ENCODE measurements around the gene ATP8A1. TPM values are rescaled to one million over a fixed set of nuclear protein-coding genes. Genes with fewer than 3 reads are reported as not detected.
A peak's percentile ranks its signal among the peaks of the same experiment; 100 is the strongest.

The ATP8A1 gene
- total and polyA plus RNA-seq, 4 donors, result 0.38 to 13.2 (median 6.7) TPM

GRCh38 chr4:42636645-42636949, 20.3 kb downstream of the ATP8A1 start:
- WGBS, 2 donors, result 80 to 82% methylated on average over 3 of the region's 3 CpGs
- H3K4me3 ChIP-seq (ENCODE audit: low read length in 2 of 2), result no peak overlapping the region
- ATAC-seq (ENCODE audit: low FRiP score) (no peak), DNase-seq (no peak)
- no peak overlapping the region for H3K27ac ChIP-seq (ENCODE audit: low read depth in 1 of 2, low read length in 2 of 2)
- H3K9me3 ChIP-seq (ENCODE audit: control insufficient read depth, low read length), result no peaks in the 10 kb centered on the region
- intact Hi-C loops (cut with DNase I), result no loop called here
- no peaks in the 10 kb centered on the region for H3K36me3 ChIP-seq (ENCODE audit: control insufficient read depth in 1 of 2, insufficient read depth in 2 of 2, low read length in 1 of 2)
- H3K4me1 ChIP-seq (ENCODE audit: control insufficient read depth in 1 of 2, insufficient read depth in 2 of 2, low read length in 2 of 2), result no peaks in the 10 kb centered on the region
- no peaks in the 10 kb centered on the region for H3K27me3 ChIP-seq (ENCODE audit: control insufficient read depth in 1 of 2, insufficient read depth in 2 of 2, low read length in 1 of 2)

GRCh38 chr4:42633605-42634388, 23.1 kb downstream of the ATP8A1 start:
- no peak for ATAC-seq (ENCODE audit: low FRiP score)
- H3K4me1 ChIP-seq (ENCODE audit: control insufficient read depth in 1 of 2, insufficient read depth in 2 of 2, low read length in 2 of 2), result no peaks in the 10 kb centered on the region

GRCh38 chr4:42632653-42633382, 24.1 kb downstream of the ATP8A1 start:
- Histone ChIP-seq H3K27me3 (ENCODE audit: control insufficient read depth in 1 of 2, insufficient read depth in 2 of 2, low read length in 1 of 2) (no peaks in the 10 kb centered on the region), H3K4me3 (ENCODE audit: low read length in 2 of 2) (no peak overlapping the region), H3K36me3 (ENCODE audit: control insufficient read depth in 1 of 2, insufficient read depth in 2 of 2, low read length in 1 of 2) (no peaks in the 10 kb centered on the region), H3K4me1 (ENCODE audit: control insufficient read depth in 1 of 2, insufficient read depth in 2 of 2, low read length in 2 of 2) (no peaks in the 10 kb centered on the region), H3K9me3 (ENCODE audit: control insufficient read depth, low read length) (no peaks in the 10 kb centered on the region), H3K27ac (ENCODE audit: low read depth in 1 of 2, low read length in 2 of 2) (no peak overlapping the region)
- WGBS, 2 donors, result 82% methylated on average over 3 of the region's 3 CpGs
- DNase-seq (no peak), ATAC-seq (ENCODE audit: low FRiP score) (no peak)
- intact Hi-C loops (cut with DNase I), result no loop called here

More at GRCh38 chr4:42633605-42634388, 23.1 kb downstream of the ATP8A1 start:
- H3K36me3 ChIP-seq (ENCODE audit: control insufficient read depth in 1 of 2, insufficient read depth in 2 of 2, low read length in 1 of 2), result no peaks in the 10 kb centered on the region
- DNase-seq, result no peak
- H3K9me3 ChIP-seq (ENCODE audit: control insufficient read depth, low read length), result no peaks in the 10 kb centered on the region
- no peak overlapping the region for H3K27ac ChIP-seq (ENCODE audit: low read depth in 1 of 2, low read length in 2 of 2)
- intact Hi-C loops (cut with DNase I), result no loop called here
- H3K27me3 ChIP-seq (ENCODE audit: control insufficient read depth in 1 of 2, insufficient read depth in 2 of 2, low read length in 1 of 2), result no peaks in the 10 kb centered on the region
- WGBS, 2 donors, result 82 to 88% methylated on average over 5 of the region's 5 CpGs
- H3K4me3 ChIP-seq (ENCODE audit: low read length in 2 of 2), result no peak overlapping the region

GRCh38 chr4:42630908-42631307, 26.0 kb downstream of the ATP8A1 start:
- 91 to 99% methylated on average over 1 of the region's 1 CpG for WGBS, 2 donors
- intact Hi-C loops (cut with DNase I), result no loop called here
- no peaks in the 10 kb centered on the region for H3K4me1 ChIP-seq (ENCODE audit: control insufficient read depth in 1 of 2, insufficient read depth in 2 of 2, low read length in 2 of 2)
- no peaks in the 10 kb centered on the region for H3K36me3 ChIP-seq (ENCODE audit: control insufficient read depth in 1 of 2, insufficient read depth in 2 of 2, low read length in 1 of 2)
- no peak overlapping the region for H3K27ac ChIP-seq (ENCODE audit: low read depth in 1 of 2, low read length in 2 of 2)
- no peak for ATAC-seq (ENCODE audit: low FRiP score)
- H3K4me3 ChIP-seq (ENCODE audit: low read length in 2 of 2), result no peak overlapping the region
- no peak for DNase-seq
- no peaks in the 10 kb centered on the region for H3K9me3 ChIP-seq (ENCODE audit: control insufficient read depth, low read length)
- H3K27me3 ChIP-seq (ENCODE audit: control insufficient read depth in 1 of 2, insufficient read depth in 2 of 2, low read length in 1 of 2), result no peaks in the 10 kb centered on the region

GRCh38 chr4:42628740-42629139, 28.2 kb downstream of the ATP8A1 start:
- DNase-seq (no peak), ATAC-seq (ENCODE audit: low FRiP score) (no peak)
- WGBS, 2 donors, result 90 to 92% methylated on average over 4 of the region's 4 CpGs
- Histone ChIP-seq H3K4me1 (ENCODE audit: control insufficient read depth in 1 of 2, insufficient read depth in 2 of 2, low read length in 2 of 2) (no peaks in the 10 kb centered on the region), H3K4me3 (ENCODE audit: low read length in 2 of 2) (no peak overlapping the region), H3K27me3 (ENCODE audit: control insufficient read depth in 1 of 2, insufficient read depth in 2 of 2, low read length in 1 of 2) (no peaks in the 10 kb centered on the region), H3K36me3 (ENCODE audit: control insufficient read depth in 1 of 2, insufficient read depth in 2 of 2, low read length in 1 of 2) (no peaks in the 10 kb centered on the region), H3K9me3 (ENCODE audit: control insufficient read depth, low read length) (no peaks in the 10 kb centered on the region), H3K27ac (ENCODE audit: low read depth in 1 of 2, low read length in 2 of 2) (no peak overlapping the region)
- intact Hi-C loops (cut with DNase I), result no loop called here

GRCh38 chr4:42627885-42628646, 28.8 kb downstream of the ATP8A1 start:
- ATAC-seq (ENCODE audit: low FRiP score), result peak; percentile 86
- Histone ChIP-seq H3K4me3 (ENCODE audit: low read length in 2 of 2) (no peak overlapping the region), H3K27ac (ENCODE audit: low read depth in 1 of 2, low read length in 2 of 2) (no peak overlapping the region), H3K27me3 (ENCODE audit: control insufficient read depth in 1 of 2, insufficient read depth in 2 of 2, low read length in 1 of 2) (no peaks in the 10 kb centered on the region), H3K9me3 (ENCODE audit: control insufficient read depth, low read length) (no peaks in the 10 kb centered on the region), H3K4me1 (ENCODE audit: control insufficient read depth in 1 of 2, insufficient read depth in 2 of 2, low read length in 2 of 2) (no peaks in the 10 kb centered on the region), H3K36me3 (ENCODE audit: control insufficient read depth in 1 of 2, insufficient read depth in 2 of 2, low read length in 1 of 2) (no peaks in the 10 kb centered on the region)
- WGBS, 2 donors, result 20 to 29% methylated on average over 9 of the region's 9 CpGs
- intact Hi-C loops (cut with DNase I), result no loop called here
- peak; percentile 64 to 86 for DNase-seq

GRCh38 chr4:42626629-42627146, 30.2 kb downstream of the ATP8A1 start:
- H3K36me3 ChIP-seq (ENCODE audit: control insufficient read depth in 1 of 2, insufficient read depth in 2 of 2, low read length in 1 of 2), result no peaks in the 10 kb centered on the region
- H3K4me1 ChIP-seq (ENCODE audit: control insufficient read depth in 1 of 2, insufficient read depth in 2 of 2, low read length in 2 of 2), result no peaks in the 10 kb centered on the region
- DNase-seq, result no peak
- 83 to 96% methylated on average over 4 of the region's 4 CpGs for WGBS, 2 donors
- no peak overlapping the region for H3K4me3 ChIP-seq (ENCODE audit: low read length in 2 of 2)
- ATAC-seq (ENCODE audit: low FRiP score), result no peak
- H3K27me3 ChIP-seq (ENCODE audit: control insufficient read depth in 1 of 2, insufficient read depth in 2 of 2, low read length in 1 of 2), result no peaks in the 10 kb centered on the region
- intact Hi-C loops (cut with DNase I), result no loop called here
- no peaks in the 10 kb centered on the region for H3K9me3 ChIP-seq (ENCODE audit: control insufficient read depth, low read length)
- no peak overlapping the region for H3K27ac ChIP-seq (ENCODE audit: low read depth in 1 of 2, low read length in 2 of 2)

- 85 to 86% methylated on average over 4 of the region's 4 CpGs for WGBS, 2 donors
- H3K4me1 ChIP-seq (ENCODE audit: control insufficient read depth in 1 of 2, insufficient read depth in 2 of 2, low read length in 2 of 2), result no peaks in the 10 kb centered on the region
- DNase-seq (no peak), ATAC-seq (ENCODE audit: low FRiP score) (no peak)
- no peaks in the 10 kb centered on the region for H3K27me3 ChIP-seq (ENCODE audit: control insufficient read depth in 1 of 2, insufficient read depth in 2 of 2, low read length in 1 of 2)
- no peak overlapping the region for H3K4me3 ChIP-seq (ENCODE audit: low read length in 2 of 2)
- no peaks in the 10 kb centered on the region for H3K9me3 ChIP-seq (ENCODE audit: control insufficient read depth, low read length)
- no peaks in the 10 kb centered on the region for H3K36me3 ChIP-seq (ENCODE audit: control insufficient read depth in 1 of 2, insufficient read depth in 2 of 2, low read length in 1 of 2)
- intact Hi-C loops (cut with DNase I), result no loop called here
- H3K27ac ChIP-seq (ENCODE audit: low read depth in 1 of 2, low read length in 2 of 2), result no peak overlapping the region
These were observed 31.6 kb downstream of the ATP8A1 start for GRCh38 chr4:42625329-42625728.
